22Rv1 (cell line): Measurements from ENCODE around the gene AATK.

Experiments
- ZFX ChIP-seq: fragments of 450-650 bp; IDR thresholded peaks from 2 replicates; pipeline ENCODE4 v1.6.1; 2017; ENCODE audit warnings: antibody characterized with exemption, borderline replicate concordance
- TF ChIP-seq, protein P1 (sequence below): fragments of 450-650 bp; IDR thresholded peaks from 2 replicates; pipeline ENCODE4 v1.5.1; 2017; ENCODE audit warnings: mild to moderate bottlenecking

DNA sequence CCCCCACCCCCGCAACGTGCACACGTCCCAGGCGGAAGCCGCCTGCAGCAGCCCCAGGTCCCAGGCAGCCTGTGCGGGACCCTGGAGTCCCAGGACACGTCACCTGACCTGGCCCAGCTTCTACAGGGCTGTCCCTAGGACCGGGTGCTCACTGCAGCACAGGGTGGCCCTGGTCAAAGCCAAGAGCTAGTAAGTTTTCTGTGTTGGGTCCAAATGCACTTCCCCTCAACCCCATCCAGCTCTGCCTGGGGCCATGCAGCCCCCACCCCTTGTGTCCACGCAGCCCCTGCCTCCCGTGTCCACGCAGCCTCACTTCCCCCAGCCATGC is 22.9 kb downstream of the AATK start:
- TF ChIP-seq, protein P1, sequence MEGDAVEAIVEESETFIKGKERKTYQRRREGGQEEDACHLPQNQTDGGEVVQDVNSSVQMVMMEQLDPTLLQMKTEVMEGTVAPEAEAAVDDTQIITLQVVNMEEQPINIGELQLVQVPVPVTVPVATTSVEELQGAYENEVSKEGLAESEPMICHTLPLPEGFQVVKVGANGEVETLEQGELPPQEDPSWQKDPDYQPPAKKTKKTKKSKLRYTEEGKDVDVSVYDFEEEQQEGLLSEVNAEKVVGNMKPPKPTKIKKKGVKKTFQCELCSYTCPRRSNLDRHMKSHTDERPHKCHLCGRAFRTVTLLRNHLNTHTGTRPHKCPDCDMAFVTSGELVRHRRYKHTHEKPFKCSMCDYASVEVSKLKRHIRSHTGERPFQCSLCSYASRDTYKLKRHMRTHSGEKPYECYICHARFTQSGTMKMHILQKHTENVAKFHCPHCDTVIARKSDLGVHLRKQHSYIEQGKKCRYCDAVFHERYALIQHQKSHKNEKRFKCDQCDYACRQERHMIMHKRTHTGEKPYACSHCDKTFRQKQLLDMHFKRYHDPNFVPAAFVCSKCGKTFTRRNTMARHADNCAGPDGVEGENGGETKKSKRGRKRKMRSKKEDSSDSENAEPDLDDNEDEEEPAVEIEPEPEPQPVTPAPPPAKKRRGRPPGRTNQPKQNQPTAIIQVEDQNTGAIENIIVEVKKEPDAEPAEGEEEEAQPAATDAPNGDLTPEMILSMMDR: no peak
- no peak for TF ChIP-seq ZFX
